Colonic mucosa (tissue), 4 donors: ENCODE data around the gene NCBP3. TPM values are rescaled to one million over a fixed set of nuclear protein-coding genes. Genes with fewer than 3 reads are reported as not detected.

ENCODE experiments used
- DNase-seq: peaks from one replicate; pipeline ENCODE4 v3.0.0-alpha.2; 2020
- H3K27ac ChIP-seq: fragments of 200-600 bp; one replicate; pipeline ENCODE4 v1.8.0; 2021
- H3K27me3 ChIP-seq: fragments of 200-600 bp; one replicate; pipeline ENCODE4 v1.8.0; 2021
- H3K36me3 ChIP-seq: fragments of 200-600 bp; one replicate; pipeline ENCODE4 v1.8.0; 2021
- H3K4me1 ChIP-seq: fragments of 200-600 bp; one replicate; pipeline ENCODE4 v1.8.0; 2021; ENCODE audit warnings: mild to moderate bottlenecking
- H3K4me3 ChIP-seq: fragments of 200-600 bp; one replicate; pipeline ENCODE4 v1.8.0; 2021
- H3K9ac ChIP-seq, 2 donors: one replicate each; pipeline ENCODE4 v1.7.0; 2013; ENCODE audit warnings: control low read depth in 2 of 2, low read depth in 2 of 2, low read length in 2 of 2
- H3K9me3 ChIP-seq: fragments of 200-600 bp; one replicate; pipeline ENCODE4 v1.8.0; 2021
- CTCF ChIP-seq: fragments of 200-600 bp; IDR thresholded peaks from one replicate; pipeline ENCODE4 v1.8.0; 2022; ENCODE audit warnings: antibody characterized with exemption, mild to moderate bottlenecking
- intact Hi-C: fragments of 100-400 bp; cut with DNase I; formaldehyde crosslinking; loops from one replicate; pipeline ENCODE4 v1.14.1; 2022
- total RNA-seq, 2 donors: library from RNA; stranded (reverse); fragmentation: NEBNext Ultra II Directional in 1 of 2; extraction: Animal tissue kit (Norgen Biotek cat#: 25700) in 1 of 2; gene quantifications; one replicate each; pipeline ENCODE4 v1.2.1, GENCODE V29; 2021
- donor health status: healthy.
- donor health status: DM: no; HTN: no; CAD: no.
- donor health status: DM: no; HTN: no; CAD: no.

The NCBP3 gene
- total RNA-seq, 2 donors from 2014 or later: 31.3 to 41.2 TPM

GRCh38 chr17:3870871-3871306 is 24.8 kb upstream of the NCBP3 start:
- no peak for TF ChIP-seq CTCF
- no peak overlapping the region for H3K4me3 ChIP-seq
- no peak overlapping the region for H3K9ac ChIP-seq
- H3K4me1 ChIP-seq: no peaks in the 10 kb centered on the region
- intact Hi-C loops: no loop called here
- no peaks in the 10 kb centered on the region for H3K9me3 ChIP-seq
- H3K36me3 ChIP-seq: no peaks in the 10 kb centered on the region
- H3K27ac ChIP-seq: no peak overlapping the region
- no peaks in the 10 kb centered on the region for H3K27me3 ChIP-seq
- peak; percentile 43 for DNase-seq

GRCh38 chr17:3867606-3868005 is 21.6 kb upstream of the NCBP3 start:
- intact Hi-C loops: no loop called here
- Histone ChIP-seq H3K9me3 (no peaks in the 10 kb centered on the region), H3K4me3 (no peak overlapping the region), H3K9ac (no peak overlapping the region), H3K27me3 (no peaks in the 10 kb centered on the region), H3K36me3 (no peaks in the 10 kb centered on the region), H3K27ac (no peak overlapping the region), H3K4me1 (no peaks in the 10 kb centered on the region)
- no peak for TF ChIP-seq CTCF
- no peak for DNase-seq

- no peak overlapping the region for H3K4me3 ChIP-seq
- no peak overlapping the region for H3K27ac ChIP-seq
- no peaks in the 10 kb centered on the region for H3K27me3 ChIP-seq
- H3K9ac ChIP-seq: no peak overlapping the region
- no peak for TF ChIP-seq CTCF
- H3K9me3 ChIP-seq: no peaks in the 10 kb centered on the region
- no peak for DNase-seq
- no peaks in the 10 kb centered on the region for H3K4me1 ChIP-seq
- intact Hi-C loops: no loop called here
- no peaks in the 10 kb centered on the region for H3K36me3 ChIP-seq
Measured at GRCh38 chr17:3867106-3867505, 21.1 kb upstream of the NCBP3 start.

- no peak for TF ChIP-seq CTCF
- intact Hi-C loops: no loop called here
- H3K9ac ChIP-seq: no peak overlapping the region
- H3K27ac ChIP-seq: no peak overlapping the region
- H3K9me3 ChIP-seq: no peaks in the 10 kb centered on the region
- no peak overlapping the region for H3K4me3 ChIP-seq
- no peak for DNase-seq
- no peaks in the 10 kb centered on the region for H3K27me3 ChIP-seq
- H3K4me1 ChIP-seq: no peaks in the 10 kb centered on the region
- H3K36me3 ChIP-seq: no peaks in the 10 kb centered on the region
Measured at GRCh38 chr17:3866276-3866675, 20.2 kb upstream of the NCBP3 start.

- no peak for TF ChIP-seq CTCF
- Histone ChIP-seq H3K9me3 (no peaks in the 10 kb centered on the region), H3K27ac (no peak overlapping the region), H3K36me3 (no peaks in the 10 kb centered on the region), H3K4me1 (no peaks in the 10 kb centered on the region), H3K27me3 (no peaks in the 10 kb centered on the region), H3K4me3 (no peak overlapping the region), H3K9ac (no peak overlapping the region)
- intact Hi-C loops: loop anchor here (2.0 kb wide), 1 partner anchor 42 kb away; no protein-coding TSS in a partner anchor
- DNase-seq: no peak
Measured at GRCh38 chr17:3865176-3865575, 19.1 kb upstream of the NCBP3 start.
